GM19099 (cell line): ENCODE data around the gene NCAPG2.

Source experiments
- POLR2A ChIP-seq: IDR thresholded peaks from 3 replicates; pipeline ENCODE4 v1.6.1; 2011; ENCODE audit warnings: low read depth; ENCODE audit not compliant: insufficient read length; ENCODE audit errors: extremely low read depth

NCAPG2 gene

DNA sequence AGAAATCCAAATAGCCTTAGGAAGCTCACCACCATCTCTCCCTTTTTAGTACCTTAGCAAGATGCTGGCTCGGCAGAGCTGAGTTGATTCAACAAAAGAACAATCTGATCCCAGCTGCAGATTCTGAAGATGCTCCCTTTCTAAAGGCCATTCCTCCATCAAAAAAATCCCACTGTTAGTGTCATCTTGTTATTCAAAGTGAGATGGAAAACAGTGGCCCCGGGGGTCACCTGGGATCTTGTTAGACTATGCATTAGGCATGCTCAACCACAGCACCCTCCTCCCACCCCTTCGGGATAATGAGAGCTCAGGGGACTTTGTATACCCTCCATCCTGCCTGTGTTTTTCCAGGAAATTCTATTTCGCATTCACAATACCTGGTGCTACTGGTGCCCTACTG lies 2.4 kb downstream of the NCAPG2 start:
- no peak for TF ChIP-seq POLR2A

DNA sequence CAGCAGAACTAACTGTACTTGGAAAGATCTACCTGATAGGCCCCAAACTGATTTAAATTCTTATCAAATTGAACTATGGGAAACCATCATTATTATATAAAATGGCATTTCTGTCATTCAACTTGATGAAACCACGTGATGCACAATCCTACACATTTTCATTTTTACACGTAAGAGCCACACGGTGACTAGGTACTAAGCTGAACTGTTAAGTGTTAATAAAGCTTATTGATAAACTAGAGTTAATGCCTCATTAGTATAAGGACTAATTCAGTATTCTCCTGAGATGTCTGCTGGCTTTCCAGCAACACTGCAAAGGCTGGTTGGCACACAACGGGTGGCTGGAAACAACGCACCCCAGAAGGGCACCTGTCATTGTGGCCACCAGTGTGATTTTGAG lies 4.6 kb downstream of the NCAPG2 start:
- TF ChIP-seq POLR2A, result no peak

DNA sequence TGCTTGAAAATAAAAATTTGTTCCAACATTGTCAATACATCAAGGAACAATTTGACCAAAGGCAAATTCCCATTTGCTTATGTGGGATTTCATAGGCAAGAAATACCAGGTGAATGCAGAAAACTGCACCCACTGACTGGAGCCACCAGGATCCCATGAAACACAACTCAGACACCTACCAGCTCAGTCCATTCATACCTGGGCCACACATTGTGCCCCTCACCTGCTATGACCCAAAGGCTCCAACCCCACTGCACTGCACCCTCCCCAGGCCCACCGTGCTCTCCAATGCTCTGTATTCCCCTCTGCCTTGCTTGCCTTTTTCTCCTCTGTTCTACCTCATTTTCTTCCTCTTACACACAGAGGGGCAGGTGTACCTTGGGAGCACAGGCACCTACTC lies 5.3 kb downstream of the NCAPG2 start:
- TF ChIP-seq POLR2A, result no peak

DNA sequence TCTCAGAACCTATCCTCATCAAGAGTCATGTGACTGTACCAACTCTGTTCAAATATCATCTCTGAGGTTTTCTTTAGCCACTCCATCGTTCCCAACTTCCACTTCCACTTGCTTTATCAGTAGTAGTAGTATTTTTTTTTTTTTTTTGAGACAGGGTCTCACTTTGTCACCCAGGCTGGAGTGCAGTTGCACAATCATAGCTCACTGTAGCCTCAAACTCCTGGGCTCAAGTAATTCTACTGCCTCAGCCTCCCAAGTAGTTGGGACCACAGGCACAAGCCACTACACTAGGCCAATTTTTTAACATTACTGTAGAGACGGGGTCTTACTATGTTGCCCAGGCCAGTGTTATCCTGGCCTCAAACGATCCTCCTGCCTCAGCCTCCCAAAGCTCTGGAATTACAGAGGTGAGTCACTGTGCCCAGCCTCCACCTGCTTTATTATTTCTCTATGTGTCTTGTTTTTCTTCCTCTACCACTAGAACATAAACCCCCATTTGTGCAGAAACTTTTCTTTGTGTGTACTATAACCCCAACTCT lies 5.9 kb downstream of the NCAPG2 start:
- TF ChIP-seq POLR2A, result no peak

DNA sequence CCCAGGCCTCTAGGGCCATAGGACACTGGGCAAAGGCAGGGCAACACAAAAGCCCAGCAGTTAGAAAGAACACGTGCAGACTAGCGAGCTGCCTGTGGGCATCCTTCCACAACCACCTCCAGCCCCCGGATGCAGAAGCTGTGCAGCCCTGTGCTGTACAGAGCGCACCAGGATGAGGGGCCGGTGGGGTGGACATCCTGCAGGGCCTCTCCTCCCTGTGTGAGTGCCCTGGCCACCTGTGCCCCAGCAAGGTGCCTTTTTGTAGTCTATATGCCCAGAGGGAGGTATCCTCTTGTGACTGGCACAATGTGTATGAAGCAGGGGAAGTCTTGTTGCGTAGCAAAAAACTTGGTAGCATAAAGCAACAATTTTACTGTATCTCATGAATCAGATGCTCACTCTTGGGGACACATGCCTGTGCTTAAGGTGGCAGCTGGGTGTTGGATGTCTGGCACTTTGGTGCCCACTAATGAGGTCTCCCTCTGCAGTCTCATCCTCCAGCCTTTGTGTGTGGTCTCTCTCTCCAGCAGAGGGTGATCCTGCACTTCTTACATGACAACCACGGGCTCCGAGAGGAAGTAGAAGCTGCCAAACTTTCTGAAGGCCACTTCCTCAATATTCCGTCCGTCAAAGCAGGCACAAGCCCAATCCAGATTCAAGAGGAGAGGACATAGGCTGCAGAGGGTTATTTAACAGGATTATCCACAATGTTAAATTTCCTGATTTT lies 8.7 kb downstream of the NCAPG2 start:
- TF ChIP-seq POLR2A, result no peak

DNA sequence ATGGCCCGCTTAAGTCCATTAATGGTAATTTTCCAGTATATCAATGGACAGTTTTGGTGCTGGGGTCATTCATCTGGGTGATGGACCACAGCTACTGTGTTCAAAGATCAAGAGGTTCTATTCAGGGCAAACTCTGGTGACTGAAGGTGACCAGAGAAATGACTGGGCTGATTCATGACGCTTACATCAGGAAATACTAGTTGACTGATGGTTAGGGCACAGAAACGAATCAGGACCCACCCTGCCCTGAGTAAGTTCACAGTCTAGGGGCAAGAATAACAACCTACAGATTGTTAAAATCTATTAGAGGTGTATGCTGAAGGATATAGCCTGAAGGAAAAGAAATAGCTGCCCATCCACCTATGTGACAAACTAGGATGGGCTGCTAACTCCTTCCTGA lies 9.5 kb downstream of the NCAPG2 start:
- TF ChIP-seq POLR2A, result no peak

DNA sequence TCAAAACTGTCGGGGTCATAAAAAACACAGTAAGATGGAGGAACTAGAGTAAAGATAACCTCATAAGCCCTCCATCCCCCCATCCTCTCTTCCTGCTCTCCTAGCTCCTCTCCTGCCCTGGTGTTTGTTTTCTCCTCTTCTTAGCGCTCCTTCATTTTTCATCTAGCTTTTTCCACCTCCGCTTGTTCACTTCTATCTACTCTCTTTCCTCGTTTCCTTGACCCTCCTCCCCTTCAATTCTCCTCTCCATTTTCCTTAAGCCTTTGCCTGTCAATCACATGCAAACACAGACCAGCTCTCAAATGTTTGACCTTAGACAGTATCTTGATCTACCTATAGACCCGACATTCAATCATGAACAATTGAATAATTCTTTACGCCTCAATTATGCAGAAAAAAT lies 10.0 kb downstream of the NCAPG2 start:
- no peak for TF ChIP-seq POLR2A

DNA sequence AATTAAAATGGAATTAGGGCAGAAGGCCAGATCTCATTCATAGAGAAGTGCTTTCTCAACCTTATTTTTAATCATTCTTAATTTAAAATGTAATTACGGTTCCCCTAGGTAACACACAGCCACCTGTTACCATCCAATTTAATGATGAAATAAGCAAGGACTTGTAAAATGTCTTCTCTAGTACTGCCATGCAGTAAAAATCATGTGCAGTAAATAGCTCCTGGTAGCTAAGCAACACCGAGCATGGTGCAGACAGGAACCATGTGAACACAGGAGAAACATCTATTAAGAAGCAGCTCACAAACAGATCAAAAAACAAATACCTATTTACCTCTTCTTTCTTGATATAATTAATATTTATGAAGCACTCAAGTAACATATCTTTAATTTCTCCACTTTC lies 15.1 kb downstream of the NCAPG2 start:
- TF ChIP-seq POLR2A, result no peak

DNA sequence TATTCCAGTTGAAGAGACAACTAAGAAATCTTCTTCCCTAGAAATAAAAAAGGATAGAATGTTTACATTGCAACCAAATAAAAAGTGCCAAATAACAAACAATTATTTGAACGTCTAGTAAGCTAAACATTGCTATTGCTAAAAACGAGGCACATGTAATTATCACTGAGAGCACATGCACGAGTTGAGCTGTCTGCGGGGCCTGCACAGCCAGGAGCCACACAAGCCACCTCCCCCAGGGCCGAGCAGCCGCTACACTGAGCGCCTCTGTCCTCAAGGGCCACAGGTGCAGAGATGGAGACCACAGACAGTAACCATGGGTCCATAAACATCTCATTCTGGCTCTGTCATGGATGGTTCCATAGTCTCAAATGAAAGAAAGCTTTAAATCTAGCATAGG lies 17.2 kb downstream of the NCAPG2 start:
- no peak for TF ChIP-seq POLR2A

DNA sequence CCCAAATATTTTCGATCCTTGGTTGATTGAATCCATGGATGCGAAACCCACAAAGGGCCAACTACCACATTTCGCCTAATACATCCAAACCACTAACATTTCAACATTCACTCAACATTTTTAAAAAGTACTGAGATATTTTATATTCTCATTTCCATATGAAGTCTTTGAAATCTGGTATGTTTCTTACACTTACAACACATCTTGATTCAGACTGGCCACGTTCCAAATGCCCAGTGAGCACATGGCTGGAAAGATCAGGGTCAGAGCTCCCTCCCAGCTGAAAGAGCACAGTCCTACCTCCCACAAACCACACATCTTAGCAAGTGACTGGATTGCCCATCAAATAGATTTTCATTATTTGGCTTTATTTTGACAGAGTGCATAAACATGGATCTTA lies 18.9 kb downstream of the NCAPG2 start:
- TF ChIP-seq POLR2A, result no peak

DNA sequence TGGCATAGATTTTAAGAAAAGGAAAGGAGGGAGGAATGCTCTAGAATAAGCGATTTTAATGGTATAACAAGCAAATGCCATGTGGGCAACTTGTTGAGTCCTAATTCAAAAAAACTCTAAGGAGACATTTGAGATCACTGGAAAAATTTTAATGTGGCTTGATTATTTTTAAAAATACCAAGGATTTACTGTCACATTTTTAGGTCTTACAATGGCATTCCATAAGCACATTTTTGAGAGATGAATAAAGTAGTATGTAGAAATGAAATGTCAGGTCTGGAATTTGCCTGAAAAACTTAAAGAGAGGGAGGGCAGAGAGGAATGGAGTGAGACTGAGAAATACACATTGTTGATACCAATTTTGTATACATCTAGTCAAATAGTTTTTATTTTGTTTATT lies 20.3 kb downstream of the NCAPG2 start:
- no peak for TF ChIP-seq POLR2A

DNA sequence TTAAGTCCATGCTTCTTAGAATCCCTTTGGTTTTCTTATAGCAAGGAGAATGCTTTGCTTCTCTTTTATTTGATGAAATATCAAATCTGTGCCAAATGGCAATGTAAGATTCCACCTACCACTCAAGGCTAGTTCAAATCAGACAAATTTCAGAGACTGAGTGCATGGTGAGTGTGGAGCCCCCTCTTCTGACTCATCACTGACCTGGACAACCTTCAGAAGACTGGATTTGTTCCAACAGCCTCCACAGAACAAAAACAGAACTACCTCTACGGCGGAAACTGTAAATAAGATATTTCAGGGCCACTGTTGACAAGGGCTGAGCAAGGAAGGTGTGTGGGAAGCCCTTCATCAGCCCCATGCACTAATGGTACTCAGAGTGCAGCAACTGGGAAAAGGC lies 21.1 kb downstream of the NCAPG2 start:
- TF ChIP-seq POLR2A, result no peak

DNA sequence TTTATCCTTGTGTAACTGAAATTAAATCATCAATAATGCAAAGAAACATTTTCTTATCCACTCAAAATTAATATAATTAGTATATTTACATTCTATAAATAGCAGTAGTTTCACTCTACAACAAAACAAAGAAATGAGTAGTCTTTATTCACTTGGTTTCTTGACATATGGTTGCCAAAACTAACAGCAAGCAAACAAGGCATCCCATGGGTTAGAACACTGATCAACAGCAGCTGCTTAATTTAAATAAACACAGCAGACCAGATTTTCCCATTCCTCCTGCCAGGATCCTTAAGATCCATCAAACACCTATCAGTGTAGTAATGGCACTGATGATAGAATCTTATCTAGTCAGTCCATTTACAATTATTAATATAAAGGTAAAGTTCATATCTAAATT lies 22.1 kb downstream of the NCAPG2 start:
- no peak for TF ChIP-seq POLR2A

DNA sequence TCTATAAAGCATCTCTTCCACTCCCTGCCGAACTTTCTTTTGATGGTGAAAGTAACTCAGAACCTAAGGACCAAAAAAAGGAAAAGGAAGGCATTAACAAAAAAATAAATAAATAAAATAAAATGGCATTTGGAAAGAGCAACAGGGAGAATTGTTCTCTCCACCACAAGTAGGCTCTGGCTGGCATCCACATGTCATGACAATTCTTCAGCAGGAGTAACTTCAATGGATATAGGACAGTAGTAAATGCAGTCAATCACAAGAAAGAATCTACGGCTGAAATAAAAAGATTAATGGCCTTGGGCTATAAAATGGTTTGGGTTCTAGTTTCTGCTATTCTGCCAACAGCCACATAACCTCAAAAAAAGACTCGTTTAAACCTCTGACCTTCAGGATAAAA lies 23.9 kb downstream of the NCAPG2 start:
- no peak for TF ChIP-seq POLR2A

DNA sequence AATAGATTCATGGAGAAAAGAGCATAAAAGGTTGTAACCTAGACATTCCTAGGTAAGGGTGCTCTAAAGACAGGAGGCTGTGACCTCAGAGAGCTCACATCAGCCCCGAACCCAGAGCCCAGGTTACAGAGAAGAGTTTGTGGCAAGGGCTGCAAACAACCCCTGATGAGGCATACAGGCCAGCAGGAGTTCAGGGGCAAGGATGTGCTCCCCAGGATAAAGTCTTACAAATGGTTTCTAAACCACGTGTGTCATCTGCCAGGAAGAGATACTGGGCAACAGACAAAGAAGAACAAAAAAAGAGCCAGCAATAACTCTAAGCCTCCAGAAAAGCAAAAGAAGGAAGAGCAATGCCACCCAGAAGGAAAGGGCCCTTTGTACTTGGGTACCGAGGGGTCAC lies 27.7 kb downstream of the NCAPG2 start:
- TF ChIP-seq POLR2A, result no peak

DNA sequence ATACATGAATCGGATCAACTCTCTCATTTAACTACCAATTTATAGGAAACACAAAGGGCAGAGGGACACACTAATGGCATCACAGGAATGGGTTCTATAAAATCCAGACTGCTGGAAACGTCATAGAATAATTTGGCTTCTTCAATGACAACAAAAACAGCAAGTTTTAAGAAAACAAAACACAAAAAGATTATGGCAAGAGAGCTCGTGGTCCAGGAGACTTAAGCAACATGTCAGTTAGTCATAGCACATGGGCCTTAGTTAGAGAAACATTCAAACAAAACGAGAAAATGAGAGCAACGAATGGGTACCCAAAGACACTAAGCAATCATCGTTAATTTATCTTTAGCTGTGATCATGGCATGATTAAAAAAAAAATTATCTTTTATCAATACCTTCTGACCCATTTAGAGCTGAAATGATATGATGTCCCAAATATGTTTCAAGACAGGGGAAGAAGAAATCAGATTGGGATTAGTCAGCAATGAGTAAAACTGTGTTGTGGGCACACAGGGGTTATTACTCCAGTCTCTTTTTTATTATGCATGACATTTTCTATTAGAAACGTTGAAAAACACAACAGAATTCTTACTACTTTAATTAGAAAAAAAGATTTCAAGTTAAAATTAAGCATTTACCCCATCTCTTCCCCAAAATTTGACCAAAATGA lies 28.3 kb downstream of the NCAPG2 start:
- TF ChIP-seq POLR2A, result no peak
